IPS-18a (cell line): Measurements from ENCODE around the gene ARMC3.

Experiments
- H3K27ac ChIP-seq: one replicate; pipeline ENCODE4 v1.5.1; 2013; ENCODE audit warnings: low read length
- H3K27me3 ChIP-seq: one replicate; pipeline ENCODE4 v1.6.1; 2013; ENCODE audit warnings: mild to moderate bottlenecking, low read length; ENCODE audit not compliant: control insufficient read depth, insufficient read depth
- H3K36me3 ChIP-seq: one replicate; pipeline ENCODE4 v1.6.1; 2013; ENCODE audit warnings: low read depth, low read length; ENCODE audit not compliant: control insufficient read depth
- H3K4me1 ChIP-seq: one replicate; pipeline ENCODE4 v1.6.1; 2013; ENCODE audit warnings: low read depth, low read length; ENCODE audit not compliant: control insufficient read depth
- H3K4me3 ChIP-seq: one replicate; pipeline ENCODE4 v1.5.1; 2013; ENCODE audit warnings: low read length
- H3K9ac ChIP-seq: one replicate; pipeline ENCODE4 v1.6.1; 2013; ENCODE audit warnings: mild to moderate bottlenecking, low read length, moderate library complexity
- H3K9me3 ChIP-seq: one replicate; pipeline ENCODE4 v1.6.1; 2013; ENCODE audit warnings: low read depth, low read length; ENCODE audit not compliant: control insufficient read depth

The ARMC3 gene

GRCh38 chr10:22998091-22998490 lies 70.2 kb downstream of the ARMC3 start:
- Histone ChIP-seq H3K9ac (no peak overlapping the region), H3K9me3 (no peaks in the 10 kb centered on the region), H3K4me3 (no peak overlapping the region), H3K27me3 (no peaks in the 10 kb centered on the region), H3K36me3 (no peaks in the 10 kb centered on the region), H3K4me1 (no peaks in the 10 kb centered on the region), H3K27ac (no peak overlapping the region)

GRCh38 chr10:22999942-23000341 lies 72.1 kb downstream of the ARMC3 start:
- Histone ChIP-seq H3K27me3 (no peaks in the 10 kb centered on the region), H3K4me1 (no peaks in the 10 kb centered on the region), H3K9ac (no peak overlapping the region), H3K36me3 (no peaks in the 10 kb centered on the region), H3K9me3 (no peaks in the 10 kb centered on the region), H3K27ac (no peak overlapping the region), H3K4me3 (no peak overlapping the region)

GRCh38 chr10:23001901-23002516 lies 74.2 kb downstream of the ARMC3 start:
- Histone ChIP-seq H3K4me3 (no peak overlapping the region), H3K4me1 (no peaks in the 10 kb centered on the region), H3K36me3 (no peaks in the 10 kb centered on the region), H3K27ac (no peak overlapping the region), H3K9ac (no peak overlapping the region), H3K27me3 (no peaks in the 10 kb centered on the region), H3K9me3 (no peaks in the 10 kb centered on the region)

DNA sequence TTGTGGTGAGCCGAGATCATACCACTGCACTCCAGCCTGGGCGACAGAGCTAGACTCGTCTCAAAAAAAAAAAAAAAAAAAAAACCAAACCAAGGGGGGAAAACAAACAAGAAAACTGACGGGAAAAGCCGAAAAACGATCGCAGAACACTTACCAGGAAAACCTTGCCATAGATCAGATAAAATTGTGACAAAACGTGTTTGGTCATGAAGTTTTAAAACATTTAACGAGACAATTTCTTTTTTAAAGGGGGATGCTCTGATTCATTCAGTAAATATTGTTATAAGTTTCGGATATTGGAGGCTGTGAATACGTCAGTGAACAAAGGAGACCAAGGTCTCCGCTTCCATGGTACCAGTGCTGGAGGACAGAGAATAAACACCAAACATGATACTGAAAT lies 77.3 kb downstream of the ARMC3 start:
- H3K4me1 ChIP-seq, result no peaks in the 10 kb centered on the region
- H3K27me3 ChIP-seq, result no peaks in the 10 kb centered on the region
- H3K4me3 ChIP-seq, result no peak overlapping the region
- H3K9ac ChIP-seq, result no peak overlapping the region
- H3K36me3 ChIP-seq, result no peaks in the 10 kb centered on the region
- no peaks in the 10 kb centered on the region for H3K9me3 ChIP-seq
- no peak overlapping the region for H3K27ac ChIP-seq

DNA sequence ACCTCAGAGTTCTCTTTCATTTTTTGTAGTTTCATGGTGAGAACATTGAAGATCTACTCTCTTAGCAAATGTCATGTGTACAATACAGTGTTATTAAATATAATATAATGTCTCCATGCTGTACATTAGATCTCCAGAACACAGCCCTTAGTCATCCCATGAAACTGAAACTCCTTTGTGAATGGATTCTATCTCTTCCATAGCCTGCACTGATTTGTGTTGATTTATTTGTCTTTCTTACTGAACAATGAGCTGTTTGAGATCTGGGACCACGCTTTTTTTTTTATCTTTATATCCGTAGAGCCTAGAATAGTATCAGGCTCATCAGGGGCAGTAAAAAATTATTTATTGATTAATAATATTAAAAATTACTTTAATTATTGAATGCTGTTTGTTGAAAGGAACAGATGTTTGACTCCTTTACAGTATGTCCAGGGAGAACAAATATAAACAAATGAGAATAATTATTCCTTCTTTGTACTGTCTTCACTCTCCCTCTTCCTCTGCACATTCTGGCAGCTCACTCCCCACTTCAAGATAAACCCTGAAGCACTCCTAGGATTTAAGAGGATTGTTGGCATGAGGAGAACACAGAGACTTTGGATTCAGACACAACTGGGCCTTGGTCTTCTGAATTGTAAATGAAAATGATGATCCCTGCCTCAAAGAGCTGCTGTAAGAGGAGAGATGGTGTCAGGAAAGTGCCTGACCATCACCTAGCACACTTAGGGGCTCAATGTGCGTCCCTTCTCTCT lies 85.9 kb downstream of the ARMC3 start:
- Histone ChIP-seq H3K27ac (no peak overlapping the region), H3K36me3 (no peaks in the 10 kb centered on the region), H3K27me3 (no peaks in the 10 kb centered on the region), H3K4me3 (no peak overlapping the region), H3K9me3 (no peaks in the 10 kb centered on the region), H3K9ac (no peak overlapping the region), H3K4me1 (no peaks in the 10 kb centered on the region)

DNA sequence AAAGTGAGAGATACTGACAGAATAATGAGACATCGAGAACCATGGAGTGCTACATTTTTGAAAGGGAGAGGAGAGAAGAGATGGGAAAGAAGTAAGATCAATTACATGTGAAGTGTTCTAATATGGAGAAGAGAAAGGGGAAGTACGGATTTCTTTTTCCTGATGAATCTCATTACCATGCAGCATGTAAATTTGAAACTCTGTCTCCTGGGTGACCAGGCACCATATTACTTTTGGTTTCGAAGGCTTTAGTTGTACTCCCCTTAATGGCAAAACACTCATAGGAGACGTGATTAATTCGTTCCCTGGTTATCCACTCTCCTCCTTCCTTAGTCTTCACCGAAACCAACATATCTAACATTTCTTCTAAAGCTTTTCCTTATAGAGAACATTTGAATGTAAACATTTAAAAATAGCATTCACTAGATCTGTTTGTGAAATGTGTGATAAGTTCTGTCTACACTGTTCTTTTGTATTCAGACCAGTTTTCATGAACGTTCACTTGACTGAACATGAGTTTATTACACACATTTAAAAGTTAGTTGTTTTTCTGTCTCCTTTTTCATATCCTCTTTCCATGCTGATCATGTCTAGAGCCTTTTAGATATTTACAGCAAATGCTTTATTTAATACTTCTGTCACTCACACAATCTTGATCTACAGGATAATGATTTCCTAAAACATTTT lies 87.3 kb downstream of the ARMC3 start:
- no peaks in the 10 kb centered on the region for H3K36me3 ChIP-seq
- H3K27me3 ChIP-seq, result no peaks in the 10 kb centered on the region
- H3K9ac ChIP-seq, result no peak overlapping the region
- H3K4me3 ChIP-seq, result no peak overlapping the region
- no peaks in the 10 kb centered on the region for H3K9me3 ChIP-seq
- no peak overlapping the region for H3K27ac ChIP-seq
- H3K4me1 ChIP-seq, result no peaks in the 10 kb centered on the region

DNA sequence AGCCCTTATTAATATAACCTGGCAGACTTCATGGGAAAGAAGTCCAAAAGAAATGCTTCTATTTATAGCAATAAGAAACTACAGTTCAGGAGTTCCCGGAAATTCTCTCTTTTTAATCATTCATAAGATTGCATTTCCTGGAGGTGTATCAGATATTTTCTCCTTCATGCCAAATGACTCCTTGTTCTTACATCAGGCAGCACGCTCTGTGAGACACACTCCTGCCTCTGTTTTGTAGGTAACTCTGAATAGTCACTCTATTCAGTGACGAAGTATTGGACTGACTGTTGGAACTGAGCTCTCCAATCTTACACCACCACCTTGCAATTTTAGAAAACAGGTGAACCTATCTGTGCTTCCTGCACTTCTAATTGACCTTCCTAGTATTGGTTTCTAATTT lies 88.8 kb downstream of the ARMC3 start:
- Histone ChIP-seq H3K27me3 (no peaks in the 10 kb centered on the region), H3K9ac (no peak overlapping the region), H3K4me1 (no peaks in the 10 kb centered on the region), H3K36me3 (no peaks in the 10 kb centered on the region), H3K9me3 (no peaks in the 10 kb centered on the region), H3K27ac (no peak overlapping the region), H3K4me3 (no peak overlapping the region)

GRCh38 chr10:23019633-23020032 lies 91.8 kb downstream of the ARMC3 start:
- H3K4me3 ChIP-seq, result no peak overlapping the region
- H3K4me1 ChIP-seq, result no peaks in the 10 kb centered on the region
- H3K9me3 ChIP-seq, result no peaks in the 10 kb centered on the region
- no peaks in the 10 kb centered on the region for H3K36me3 ChIP-seq
- no peak overlapping the region for H3K27ac ChIP-seq
- no peak overlapping the region for H3K9ac ChIP-seq
- H3K27me3 ChIP-seq, result no peaks in the 10 kb centered on the region

DNA sequence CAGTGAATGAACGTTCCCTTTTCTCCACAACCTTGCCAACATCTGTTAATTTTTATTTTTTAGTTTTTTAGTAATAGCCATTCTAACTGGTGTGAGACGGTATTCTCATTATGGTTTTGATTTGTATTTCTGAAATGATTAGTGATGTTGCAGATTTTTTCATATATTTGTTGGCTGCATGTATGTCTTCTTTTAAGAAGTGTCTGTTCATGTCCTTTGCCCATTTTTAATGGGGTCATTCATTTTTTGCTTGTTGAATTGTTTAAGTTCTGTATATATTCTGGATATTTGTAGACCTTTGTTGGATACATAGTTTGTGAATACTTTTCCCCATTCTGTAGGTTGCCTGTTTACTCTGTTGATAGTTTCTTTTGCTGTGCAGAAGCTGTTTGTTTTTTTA lies 93.6 kb downstream of the ARMC3 start:
- Histone ChIP-seq H3K36me3 (no peaks in the 10 kb centered on the region), H3K9me3 (no peaks in the 10 kb centered on the region), H3K4me3 (no peak overlapping the region), H3K9ac (no peak overlapping the region), H3K4me1 (no peaks in the 10 kb centered on the region), H3K27me3 (no peaks in the 10 kb centered on the region), H3K27ac (no peak overlapping the region)

- Histone ChIP-seq H3K36me3 (no peaks in the 10 kb centered on the region), H3K9ac (no peak overlapping the region), H3K27me3 (no peaks in the 10 kb centered on the region), H3K4me3 (no peak overlapping the region), H3K9me3 (no peaks in the 10 kb centered on the region), H3K4me1 (no peaks in the 10 kb centered on the region), H3K27ac (no peak overlapping the region)
These were observed 96.1 kb downstream of the ARMC3 start for GRCh38 chr10:23024002-23024401.

GRCh38 chr10:23031318-23031717 lies 103.5 kb downstream of the ARMC3 start:
- H3K27me3 ChIP-seq, result no peaks in the 10 kb centered on the region

GRCh38 chr10:23034790-23035189 lies 106.9 kb downstream of the ARMC3 start:
- H3K36me3 ChIP-seq, result no peaks in the 10 kb centered on the region
- no peaks in the 10 kb centered on the region for H3K27me3 ChIP-seq
- no peak overlapping the region for H3K27ac ChIP-seq
- no peak overlapping the region for H3K4me3 ChIP-seq
- H3K9ac ChIP-seq, result no peak overlapping the region
- no peaks in the 10 kb centered on the region for H3K9me3 ChIP-seq
- no peaks in the 10 kb centered on the region for H3K4me1 ChIP-seq

More at GRCh38 chr10:23031318-23031717, 103.5 kb downstream of the ARMC3 start:
- Histone ChIP-seq H3K27ac (no peak overlapping the region), H3K4me3 (no peak overlapping the region), H3K9ac (no peak overlapping the region), H3K4me1 (no peaks in the 10 kb centered on the region), H3K36me3 (no peaks in the 10 kb centered on the region), H3K9me3 (no peaks in the 10 kb centered on the region)
